GM18867 (cell line): Measurements from ENCODE around the gene FXYD4.
"Not testable (repeated sequence)": the region's sequence is repeated elsewhere in the genome, so short reads cannot be mapped to it uniquely, and the experiment has no call there.

Source experiments
- ATAC-seq: cut with Tn5 transposase; IDR thresholded peaks from one replicate; pipeline ENCODE4 v1.9.1; 2021; ENCODE audit warnings: mild to moderate bottlenecking, moderate library complexity; ENCODE audit not compliant: unreplicated experiment

The FXYD4 gene, protein sequence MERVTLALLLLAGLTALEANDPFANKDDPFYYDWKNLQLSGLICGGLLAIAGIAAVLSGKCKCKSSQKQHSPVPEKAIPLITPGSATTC

GRCh38 chr10:43371418-43371817, at the start of gene FXYD4:
FXYD4 (plus strand) TSS chr10:43371636; CDS start chr10:43373747, 2,111 bp downstream.
- no peak for ATAC-seq

GRCh38 chr10:43322331-43322730, 49.1 kb upstream of the FXYD4 start:
- no peak for ATAC-seq

GRCh38 chr10:43322769-43323168, 48.7 kb upstream of the FXYD4 start:
- ATAC-seq = peak; percentile 51

DNA sequence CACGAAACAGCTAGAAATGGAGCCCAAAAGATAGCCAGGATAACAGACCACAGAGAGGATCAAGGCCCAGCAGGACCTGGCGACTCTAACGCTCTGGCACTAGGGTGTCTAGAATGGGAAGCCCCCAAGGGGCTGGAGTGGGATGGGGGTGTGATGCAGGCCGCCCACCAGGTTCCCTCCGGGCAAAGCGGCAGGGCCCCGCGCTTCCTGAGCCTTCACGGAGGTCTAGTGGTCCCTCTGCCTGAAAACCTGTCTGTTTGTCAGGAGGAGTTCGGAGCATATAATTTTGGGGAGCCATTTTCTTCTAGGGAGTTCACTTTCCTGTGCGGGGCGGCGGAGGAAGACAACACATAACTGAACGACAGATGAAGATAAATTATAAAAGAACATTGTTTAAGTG, 48.2 kb upstream of the FXYD4 start:
- ATAC-seq = no peak

DNA sequence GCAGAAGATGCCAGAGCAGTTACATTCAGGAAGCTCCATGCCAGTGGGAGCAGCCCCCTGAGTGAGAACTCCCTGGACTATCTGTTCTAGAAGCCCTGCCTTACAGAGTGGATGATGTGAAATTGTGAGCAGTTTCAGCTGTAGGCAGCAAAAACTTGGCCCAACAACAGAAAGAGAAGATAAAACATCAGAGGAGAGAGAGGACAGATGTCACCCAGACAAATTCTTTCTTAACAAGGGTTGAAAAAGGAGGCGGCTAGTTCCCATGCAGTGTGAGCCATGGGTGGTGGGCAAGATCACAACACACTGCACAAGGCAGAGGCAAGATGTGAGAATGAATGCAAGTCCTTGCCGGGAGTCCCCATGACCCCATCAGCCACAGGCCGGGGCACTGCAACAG, 46.6 kb upstream of the FXYD4 start:
- no peak for ATAC-seq

DNA sequence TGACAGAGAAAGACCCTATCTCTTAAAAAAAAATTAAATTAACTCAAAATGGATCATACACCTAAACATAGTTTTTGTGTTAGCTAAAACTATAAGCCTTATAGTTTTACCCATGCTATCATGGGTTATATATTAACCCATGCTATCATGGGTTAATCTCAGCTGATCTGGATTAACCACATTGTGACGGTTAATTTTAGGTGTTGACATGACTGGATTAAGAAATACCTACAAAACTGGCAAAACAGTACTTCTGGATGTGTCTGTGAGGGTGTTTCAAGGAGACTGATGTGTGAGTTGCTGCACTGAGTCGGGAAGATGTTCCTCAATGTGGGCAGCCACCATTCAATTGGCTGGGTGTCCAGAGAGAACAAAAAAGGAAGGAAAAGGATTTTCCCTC, 44.3 kb upstream of the FXYD4 start:
- no peak for ATAC-seq

DNA sequence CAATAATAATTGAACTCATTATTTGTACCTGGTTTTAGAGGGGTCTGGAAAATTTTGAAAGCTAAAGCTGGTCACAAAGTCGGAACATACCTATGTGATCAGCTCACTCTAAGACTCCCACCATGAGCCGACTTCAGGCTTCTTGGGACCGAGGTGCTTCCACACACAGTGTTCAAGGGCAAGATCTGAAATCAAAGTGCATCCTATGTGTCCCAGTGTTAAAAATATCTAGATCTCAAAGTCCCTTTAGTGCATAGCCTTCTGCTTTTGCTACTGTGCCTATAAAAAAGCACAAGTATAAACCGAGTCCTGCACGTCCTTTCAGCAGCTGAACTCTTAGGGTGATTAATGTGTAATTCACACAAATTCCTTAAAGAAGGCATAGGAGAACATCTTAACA, 43.5 kb upstream of the FXYD4 start:
- no peak for ATAC-seq

- ATAC-seq = not testable (repeated sequence)
These were observed 42.6 kb upstream of the FXYD4 start for GRCh38 chr10:43328810-43329209.

DNA sequence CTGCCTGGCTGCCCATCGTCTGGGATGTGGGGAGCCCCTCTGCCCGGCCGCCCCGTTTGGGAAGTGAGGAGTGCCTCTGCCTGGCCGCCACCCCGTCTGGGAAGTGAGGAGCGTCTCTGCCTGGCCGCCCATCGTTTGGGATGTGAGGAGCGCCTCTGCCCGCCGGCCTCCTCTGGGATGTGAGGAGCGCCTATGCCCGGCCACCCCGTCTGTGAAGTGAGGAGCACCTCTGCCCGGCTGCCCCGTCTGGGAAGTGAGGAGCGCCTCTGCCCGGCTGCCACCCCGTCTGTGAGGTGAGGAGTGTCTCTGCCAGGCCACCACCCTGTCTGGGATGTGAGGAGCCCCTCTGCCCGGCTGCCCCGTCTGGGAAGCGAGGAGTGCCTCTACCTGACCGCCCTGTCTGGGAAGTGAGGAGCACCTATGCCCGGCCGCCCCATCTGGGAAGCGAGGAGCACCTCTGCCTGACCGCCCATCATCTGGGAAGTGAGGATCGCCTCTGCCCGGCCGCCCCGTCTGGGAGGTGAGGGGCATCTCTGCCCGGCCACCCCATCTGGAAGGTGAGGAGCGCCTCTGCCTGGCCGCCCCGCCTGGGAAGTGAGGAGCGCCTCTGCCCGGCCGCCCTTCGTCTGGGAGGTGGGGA, 42.1 kb upstream of the FXYD4 start:
- not testable (repeated sequence) for ATAC-seq

DNA sequence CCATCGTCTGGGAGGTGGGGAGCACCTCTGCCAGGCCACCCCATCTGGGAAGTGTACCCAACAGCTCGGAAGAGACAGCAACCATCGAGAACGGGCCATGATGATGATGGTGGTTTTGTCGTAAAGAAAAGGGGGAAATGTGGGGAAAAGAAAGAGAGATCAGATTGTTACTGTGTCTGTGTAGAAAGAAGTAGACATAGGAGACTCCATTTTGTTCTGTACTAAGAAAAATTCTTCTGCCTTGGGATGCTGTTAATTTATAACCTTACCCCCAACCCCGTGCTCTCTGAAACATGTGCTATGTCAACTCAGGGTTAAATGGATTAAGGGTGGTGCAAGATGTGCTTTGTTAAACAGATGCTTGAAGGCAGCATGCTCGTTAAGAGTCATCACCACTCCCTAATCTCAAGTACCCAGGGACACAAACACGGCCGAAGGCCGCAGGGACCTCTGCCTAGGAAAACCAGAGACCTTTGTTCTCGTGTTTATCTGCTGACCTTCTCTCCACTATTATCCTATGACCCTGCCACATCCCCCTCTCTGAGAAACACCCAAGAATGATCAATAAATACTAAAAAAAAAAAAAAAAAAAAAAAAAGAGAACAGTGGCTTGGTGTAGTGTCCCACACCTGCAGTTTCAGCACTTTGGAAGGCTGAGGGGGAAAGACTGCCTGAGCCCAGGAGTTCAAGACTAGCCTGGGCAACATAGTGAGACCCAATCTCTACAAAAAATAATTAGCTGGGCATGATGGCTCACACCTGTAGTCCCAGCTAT, 41.2 kb upstream of the FXYD4 start:
- ATAC-seq = not testable (repeated sequence)

GRCh38 chr10:43330824-43331127, 40.7 kb upstream of the FXYD4 start:
- not testable (repeated sequence) for ATAC-seq

GRCh38 chr10:43333653-43334052, 37.8 kb upstream of the FXYD4 start:
- no peak for ATAC-seq

- ATAC-seq = no peak
These were observed 35.4 kb upstream of the FXYD4 start for GRCh38 chr10:43336061-43336460.

GRCh38 chr10:43336641-43337318, 34.7 kb upstream of the FXYD4 start:
- ATAC-seq = no peak

- ATAC-seq = not testable (repeated sequence)
These were observed 33.9 kb upstream of the FXYD4 start for GRCh38 chr10:43337536-43337935.

- no peak for ATAC-seq
These were observed 33.3 kb upstream of the FXYD4 start for GRCh38 chr10:43338117-43338516.

GRCh38 chr10:43339136-43339535, 32.3 kb upstream of the FXYD4 start:
- ATAC-seq = no peak

GRCh38 chr10:43340101-43340500, 31.3 kb upstream of the FXYD4 start:
- ATAC-seq = no peak

DNA sequence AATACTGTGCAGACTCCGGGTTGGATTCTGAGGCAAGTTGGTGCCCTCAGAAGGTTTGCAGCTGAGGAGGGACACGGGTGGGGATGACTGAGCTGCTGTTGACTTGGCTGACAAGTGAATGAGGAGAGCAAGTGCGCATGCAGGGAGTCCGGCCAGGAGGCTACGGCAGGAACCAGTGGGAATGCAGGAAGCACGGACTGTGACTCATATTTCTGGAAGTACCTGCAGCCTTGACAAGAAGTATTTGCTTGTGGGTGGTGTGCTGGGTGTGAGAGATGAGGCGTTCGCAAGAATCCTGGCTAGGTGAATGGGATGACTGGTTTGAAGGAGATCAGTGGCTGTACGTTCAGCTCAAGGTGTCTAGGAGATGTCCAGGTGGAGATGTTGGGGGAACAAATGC, 30.8 kb upstream of the FXYD4 start:
- no peak for ATAC-seq

DNA sequence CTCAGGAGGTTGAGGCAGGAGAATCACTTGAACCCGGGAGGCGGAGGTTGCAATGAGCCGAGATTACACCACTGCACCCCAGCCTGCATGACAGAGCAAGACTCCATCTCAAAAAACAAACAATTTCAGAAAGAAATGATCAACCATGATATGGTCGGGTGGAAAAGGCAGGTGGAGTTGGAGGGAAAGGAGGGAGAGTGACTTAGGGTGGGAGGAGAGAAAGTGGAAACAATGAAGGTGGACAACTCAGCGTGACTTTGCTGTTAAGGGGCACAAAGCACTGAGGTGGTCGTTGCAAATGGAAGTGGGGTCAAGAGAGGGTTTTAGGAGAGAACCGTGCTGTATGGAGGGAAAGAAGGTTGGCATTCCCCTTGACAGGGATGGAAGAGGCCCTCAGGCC, 30.0 kb upstream of the FXYD4 start:
- no peak for ATAC-seq

- no peak for ATAC-seq
These were observed 28.9 kb upstream of the FXYD4 start for GRCh38 chr10:43342279-43343125.
